Measurements from ENCODE around the gene FAM83F.

The FAM83F gene

GRCh38 chr22:39967103-39967829 is 27.5 kb upstream of the FAM83F start:
- H3K4me3 ChIP-seq (ENCODE audit: insufficient read depth, low read length, poor library complexity, severe bottlenecking) = no peak overlapping the region
- no peaks in the 10 kb centered on the region for H3F3A ChIP-seq (ENCODE audit: insufficient read depth)
- H3K79me2 ChIP-seq (ENCODE audit: insufficient read depth, low read length) = no peaks in the 10 kb centered on the region
- no peaks in the 10 kb centered on the region for H4K20me1 ChIP-seq (ENCODE audit: low read depth, low read length)
- TF ChIP-seq CTCF (IDR thresholded peaks at IDR 0.05; ENCODE audit: insufficient read depth, low read length, poor library complexity, severe bottlenecking) (no peak), EZH2phosphoT487 (conservative IDR thresholded peaks at IDR 0.05; ENCODE audit: low read length) (no peak)
- no peaks in the 10 kb centered on the region for H3K9me3 ChIP-seq (ENCODE audit: insufficient read depth, low read length)
- no peak overlapping the region for H3K9ac ChIP-seq (ENCODE audit: low read length)
- no peak overlapping the region for H2AFZ ChIP-seq (ENCODE audit: low read depth, low read length, severe bottlenecking)
- no peaks in the 10 kb centered on the region for H3K27me3 ChIP-seq (ENCODE audit: low read length)
- no peaks in the 10 kb centered on the region for H3K36me3 ChIP-seq (ENCODE audit: low read length)
- no peaks in the 10 kb centered on the region for H3K9me2 ChIP-seq (replicated peaks; ENCODE audit: insufficient read depth, low read length)
- H3K4me2 ChIP-seq (ENCODE audit: low read depth, low read length, poor library complexity, severe bottlenecking) = no peak overlapping the region
- no peak overlapping the region for H3K27ac ChIP-seq (ENCODE audit: low read depth, low read length)

GRCh38 chr22:39967996-39968972 is 26.5 kb upstream of the FAM83F start:
- no peak overlapping the region for H3K27ac ChIP-seq (ENCODE audit: low read depth, low read length)
- H3K9ac ChIP-seq (ENCODE audit: low read length) = no peak overlapping the region
- no peaks in the 10 kb centered on the region for H3K27me3 ChIP-seq (ENCODE audit: low read length)
- no peak for TF ChIP-seq EZH2phosphoT487 (conservative IDR thresholded peaks at IDR 0.05; ENCODE audit: low read length)
- TF ChIP-seq CTCF (IDR thresholded peaks at IDR 0.05; ENCODE audit: insufficient read depth, low read length, poor library complexity, severe bottlenecking) = no peak
- no peaks in the 10 kb centered on the region for H3F3A ChIP-seq (ENCODE audit: insufficient read depth)
- no peaks in the 10 kb centered on the region for H4K20me1 ChIP-seq (ENCODE audit: low read depth, low read length)
- H3K4me3 ChIP-seq (ENCODE audit: insufficient read depth, low read length, poor library complexity, severe bottlenecking) = no peak overlapping the region
- H2AFZ ChIP-seq (ENCODE audit: low read depth, low read length, severe bottlenecking) = no peak overlapping the region
- no peaks in the 10 kb centered on the region for H3K9me3 ChIP-seq (ENCODE audit: insufficient read depth, low read length)
- no peaks in the 10 kb centered on the region for H3K36me3 ChIP-seq (ENCODE audit: low read length)
- H3K79me2 ChIP-seq (ENCODE audit: insufficient read depth, low read length) = no peaks in the 10 kb centered on the region
- no peaks in the 10 kb centered on the region for H3K9me2 ChIP-seq (replicated peaks; ENCODE audit: insufficient read depth, low read length)
- H3K4me2 ChIP-seq (ENCODE audit: low read depth, low read length, poor library complexity, severe bottlenecking) = no peak overlapping the region

- H3K9me2 ChIP-seq (replicated peaks; ENCODE audit: insufficient read depth, low read length) = no peaks in the 10 kb centered on the region
- H3K27me3 ChIP-seq (ENCODE audit: low read length) = no peaks in the 10 kb centered on the region
- H4K20me1 ChIP-seq (ENCODE audit: low read depth, low read length) = no peaks in the 10 kb centered on the region
- no peak overlapping the region for H2AFZ ChIP-seq (ENCODE audit: low read depth, low read length, severe bottlenecking)
- H3K9me3 ChIP-seq (ENCODE audit: insufficient read depth, low read length) = no peaks in the 10 kb centered on the region
- no peaks in the 10 kb centered on the region for H3K79me2 ChIP-seq (ENCODE audit: insufficient read depth, low read length)
- H3K4me2 ChIP-seq (ENCODE audit: low read depth, low read length, poor library complexity, severe bottlenecking) = no peak overlapping the region
- H3K9ac ChIP-seq (ENCODE audit: low read length) = no peak overlapping the region
- TF ChIP-seq CTCF (IDR thresholded peaks at IDR 0.05; ENCODE audit: insufficient read depth, low read length, poor library complexity, severe bottlenecking) (no peak), EZH2phosphoT487 (conservative IDR thresholded peaks at IDR 0.05; ENCODE audit: low read length) (no peak)
- H3F3A ChIP-seq (ENCODE audit: insufficient read depth) = no peaks in the 10 kb centered on the region
- no peak overlapping the region for H3K27ac ChIP-seq (ENCODE audit: low read depth, low read length)
- H3K36me3 ChIP-seq (ENCODE audit: low read length) = no peaks in the 10 kb centered on the region
- H3K4me3 ChIP-seq (ENCODE audit: insufficient read depth, low read length, poor library complexity, severe bottlenecking) = no peak overlapping the region
These were observed 24.0 kb upstream of the FAM83F start for GRCh38 chr22:39970742-39971141.
